Tibial nerve (tissue), 4 donors: ENCODE measurements around the gene RGS18. TPM values are rescaled to one million over a fixed set of nuclear protein-coding genes. Genes with fewer than 3 reads are reported as not detected.
"Not testable (repeated sequence)": the region's sequence is repeated elsewhere in the genome, so short reads cannot be mapped to it uniquely, and the experiment has no call there.

Source experiments
- DNase-seq, 2 donors: peaks; one replicate each; pipeline ENCODE4 v3.0.0-alpha.2; 2019; ENCODE audit warnings: low spot score in 2 of 2
- H3K27ac ChIP-seq, 4 donors: fragments of 200-600 bp; sonication (generic) in 3 of 4; one replicate each; pipeline ENCODE4 v1.5.1; 2017 to 2019; ENCODE audit warnings: mild to moderate bottlenecking in 1 of 4
- H3K27me3 ChIP-seq, 2 donors: fragments of 200-600 bp; sonication (generic) in 1 of 2; one replicate each; pipeline versions ENCODE4 v1.5.1 to v1.6.0; 2017 to 2019
- H3K36me3 ChIP-seq, 3 donors: fragments of 200-600 bp; sonication (generic); one replicate each; pipeline ENCODE4 v1.5.1; 2018 to 2019
- H3K4me1 ChIP-seq, 4 donors: fragments of 200-600 bp; sonication (generic) in 3 of 4; one replicate each; pipeline ENCODE4 v1.5.1; 2017 to 2019
- H3K4me3 ChIP-seq, 4 donors: fragments of 200-600 bp; sonication (generic) in 3 of 4; one replicate each; pipeline ENCODE4 v1.5.1; 2017 to 2019; ENCODE audit warnings: mild to moderate bottlenecking in 1 of 4, moderate library complexity in 1 of 4
- H3K9me3 ChIP-seq, 4 donors: fragments of 200-600 bp; sonication (generic) in 3 of 4; one replicate each; pipeline ENCODE4 v1.5.1; 2017 to 2019
- CTCF ChIP-seq, 5 experiments: fragments of 200-600 bp in 3 of 5; fragments of 450-650 bp in 2 of 5; sonication (generic) in 3 of 5; IDR thresholded peaks; one replicate each; pipeline ENCODE4 v1.5.1; 2016 to 2019; ENCODE audit warnings: antibody characterized with exemption in 5 of 5, mild to moderate bottlenecking in 3 of 5, moderate library complexity in 2 of 5
- EP300 ChIP-seq, 2 donors: sonication (generic); formaldehyde crosslinking; IDR thresholded peaks; one replicate each; pipeline ENCODE4 v1.6.1; 2017; ENCODE audit warnings: antibody characterized with exemption in 2 of 2, mild to moderate bottlenecking in 1 of 2
- POLR2A ChIP-seq, 2 donors: fragments of 450-650 bp; IDR thresholded peaks; one replicate each; pipeline ENCODE4 v1.6.1; 2017; ENCODE audit warnings: antibody characterized with exemption in 2 of 2, mild to moderate bottlenecking in 2 of 2, moderate library complexity in 2 of 2
- WGBS, 2 donors: methylation state at CpG; one replicate each; pipeline ENCODE4 v1.1.5; 2018; 5-methylcytosine and 5-hydroxymethylcytosine counted together
- total RNA-seq, 4 donors: library from RNA; depleted of rRNA; stranded (reverse); fragments of >200 nt; gene quantifications; one replicate each; pipeline ENCODE4 v1.1.0, GENCODE V29; 2016

RGS18 gene
- total RNA-seq, 4 donors from 2014 or later, result 0.42 to 7.2 (median 3.3) TPM

GRCh38 chr1:192122668-192123067, 35.6 kb upstream of the RGS18 start:
- Histone ChIP-seq H3K27ac (no peak overlapping the region), H3K9me3 (no peaks in the 10 kb centered on the region), H3K27me3 (no peaks in the 10 kb centered on the region), H3K4me3 (no peak overlapping the region), H3K4me1 (no peaks in the 10 kb centered on the region), H3K36me3 (no peaks in the 10 kb centered on the region)
- no peak for DNase-seq
- TF ChIP-seq CTCF (IDR thresholded peaks at IDR 0.05) (no peak), POLR2A (IDR thresholded peaks at IDR 0.05) (no peak), EP300 (IDR thresholded peaks at IDR 0.05) (no peak)

- WGBS, 2 donors, result 94 to 96% methylated on average over 2 of the region's 2 CpGs
- no peaks in the 10 kb centered on the region for H3K36me3 ChIP-seq
- DNase-seq, result no peak
- H3K27ac ChIP-seq, result no peak overlapping the region
- no peaks in the 10 kb centered on the region for H3K27me3 ChIP-seq
- TF ChIP-seq EP300 (IDR thresholded peaks at IDR 0.05) (no peak), POLR2A (IDR thresholded peaks at IDR 0.05) (no peak), CTCF (IDR thresholded peaks at IDR 0.05) (no peak)
- H3K4me1 ChIP-seq, result no peaks in the 10 kb centered on the region
- H3K4me3 ChIP-seq, result no peak overlapping the region
- H3K9me3 ChIP-seq, result no peaks in the 10 kb centered on the region
These were observed 35.0 kb upstream of the RGS18 start for GRCh38 chr1:192123212-192123611.

GRCh38 chr1:192126030-192126619, 32.1 kb upstream of the RGS18 start:
- Histone ChIP-seq H3K36me3 (no peaks in the 10 kb centered on the region), H3K27ac (no peak overlapping the region), H3K4me3 (no peak overlapping the region), H3K9me3 (no peaks in the 10 kb centered on the region), H3K27me3 (no peaks in the 10 kb centered on the region), H3K4me1 (no peaks in the 10 kb centered on the region)
- no peak for TF ChIP-seq CTCF (IDR thresholded peaks at IDR 0.05)
- no peak for TF ChIP-seq EP300 (IDR thresholded peaks at IDR 0.05)
- no peak for TF ChIP-seq POLR2A (IDR thresholded peaks at IDR 0.05)
- WGBS, 2 donors, result 56 to 59% methylated on average over 2 of the region's 2 CpGs
- DNase-seq, result no peak

GRCh38 chr1:192130175-192130574, 28.1 kb upstream of the RGS18 start:
- H3K4me3 ChIP-seq, result no peak overlapping the region
- H3K27me3 ChIP-seq, result no peaks in the 10 kb centered on the region
- no peak overlapping the region for H3K27ac ChIP-seq
- H3K4me1 ChIP-seq, result no peaks in the 10 kb centered on the region
- WGBS, 2 donors, result 89 to 100% methylated on average over 1 of the region's 1 CpG
- DNase-seq, result no peak
- H3K36me3 ChIP-seq, result no peaks in the 10 kb centered on the region
- H3K9me3 ChIP-seq, result no peaks in the 10 kb centered on the region
- no peak for TF ChIP-seq CTCF (IDR thresholded peaks at IDR 0.05)
- TF ChIP-seq POLR2A (IDR thresholded peaks at IDR 0.05), result no peak
- no peak for TF ChIP-seq EP300 (IDR thresholded peaks at IDR 0.05)

- not testable (repeated sequence) for DNase-seq, H3K27me3 ChIP-seq, H3K36me3 ChIP-seq, H3K4me3 ChIP-seq, H3K4me1 ChIP-seq, H3K27ac ChIP-seq, H3K9me3 ChIP-seq
- 92% methylated on average over 5 of the region's 5 CpGs for WGBS, 2 donors
These were observed 27.4 kb upstream of the RGS18 start for GRCh38 chr1:192130865-192131264.

GRCh38 chr1:192131914-192132313, 26.3 kb upstream of the RGS18 start:
- Histone ChIP-seq H3K4me3 (no peak overlapping the region), H3K36me3 (no peaks in the 10 kb centered on the region), H3K27me3 (no peaks in the 10 kb centered on the region), H3K9me3 (no peaks in the 10 kb centered on the region), H3K27ac (no peak overlapping the region), H3K4me1 (no peaks in the 10 kb centered on the region)
- no peak for DNase-seq
- TF ChIP-seq EP300 (IDR thresholded peaks at IDR 0.05) (no peak), POLR2A (IDR thresholded peaks at IDR 0.05) (no peak), CTCF (IDR thresholded peaks at IDR 0.05) (no peak)
- 47 to 53% methylated on average over 4 of the region's 4 CpGs for WGBS, 2 donors
